HG03280 (cell line): Measurements from ENCODE around the gene GOLPH3L.
"Not testable (repeated sequence)": the region's sequence is repeated elsewhere in the genome, so short reads cannot be mapped to it uniquely, and the experiment has no call there.

Source experiments
- ATAC-seq: cut with Tn5 transposase; IDR thresholded peaks from one replicate; pipeline ENCODE4 v1.9.1; 2021; ENCODE audit warnings: mild to moderate bottlenecking, moderate library complexity; ENCODE audit not compliant: unreplicated experiment

GOLPH3L gene

DNA sequence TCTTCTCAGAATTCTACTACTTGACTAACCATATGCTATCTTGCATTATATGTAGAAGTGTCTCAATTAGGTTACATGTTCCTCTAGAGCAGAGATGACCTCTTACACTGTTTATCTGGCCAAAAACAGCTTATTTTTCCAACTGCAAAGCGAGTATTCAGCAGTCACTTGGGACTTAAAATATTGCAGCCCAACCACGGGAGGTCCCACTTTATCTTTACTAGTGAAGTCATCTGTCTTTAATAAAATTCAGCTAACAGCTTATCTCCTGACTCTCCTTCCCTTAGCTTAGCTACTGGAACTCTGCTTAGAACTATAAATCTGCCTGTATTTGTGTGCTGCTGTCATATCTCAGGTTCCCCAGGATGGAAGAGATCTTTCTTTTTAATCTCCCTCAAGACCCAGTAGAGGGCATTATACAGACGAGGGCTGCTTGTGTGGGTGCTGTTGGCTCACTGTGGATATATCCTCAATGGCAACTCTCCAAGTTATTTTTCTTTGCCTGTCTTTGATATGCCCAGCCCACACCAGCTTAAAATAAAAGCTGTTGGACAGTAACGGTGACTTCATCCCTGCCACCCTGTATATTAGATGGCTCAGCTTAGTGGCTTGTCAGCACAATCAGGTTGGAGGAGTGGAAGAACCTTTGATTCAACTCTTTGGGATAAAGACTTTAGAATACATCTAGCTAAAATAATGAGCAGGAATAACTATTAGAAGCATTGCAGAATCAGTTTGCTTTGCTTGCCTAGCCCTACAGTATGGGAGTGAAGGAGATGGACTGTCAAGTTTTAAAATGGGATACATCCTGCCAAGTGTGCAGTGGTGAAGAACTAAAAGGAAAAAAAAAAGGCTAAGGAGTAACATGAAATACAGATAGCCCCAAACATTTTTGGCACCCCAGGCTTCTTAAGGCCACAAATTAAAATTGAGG lies 77.1 kb downstream of the GOLPH3L start:
- no peak for ATAC-seq

DNA sequence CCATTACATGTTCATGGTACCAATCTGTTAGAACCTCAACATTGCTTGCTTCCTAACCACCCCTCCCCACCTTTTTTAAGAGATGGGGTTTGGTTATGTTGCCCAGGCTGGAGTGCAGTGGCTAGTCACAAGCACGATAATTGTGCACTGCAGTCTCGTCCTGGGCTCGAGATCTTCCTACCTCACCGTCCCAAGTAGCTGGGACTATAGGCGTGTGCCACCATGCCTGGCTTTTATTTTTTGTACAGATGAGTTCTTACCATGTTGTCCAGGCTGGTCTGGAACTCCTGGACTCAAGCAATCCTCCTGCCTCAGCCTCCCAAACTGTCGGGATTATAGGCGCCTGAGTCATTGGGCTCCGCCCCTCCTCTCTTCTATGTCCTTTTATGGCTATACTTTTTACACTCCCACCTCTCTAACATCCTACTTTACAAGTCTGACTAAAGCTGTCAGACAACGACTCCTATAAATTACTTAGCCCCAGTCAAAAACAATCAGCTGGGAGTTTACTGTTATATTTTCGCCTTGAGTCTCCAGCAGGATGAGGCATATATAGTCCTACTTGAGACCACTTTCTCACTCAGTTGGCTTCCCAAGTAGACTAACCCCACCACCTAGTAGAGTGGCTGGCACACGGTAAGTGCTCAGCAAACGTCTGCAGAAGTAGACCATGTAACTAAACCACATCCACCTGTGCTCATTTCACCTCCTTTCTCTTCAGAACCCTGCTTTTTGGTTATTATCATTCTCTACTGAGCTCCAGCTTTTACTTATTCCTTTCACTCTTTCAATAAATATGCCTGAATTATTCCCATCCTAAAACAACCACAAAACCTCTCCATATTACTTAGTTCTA lies 81.4 kb downstream of the GOLPH3L start:
- no peak for ATAC-seq

DNA sequence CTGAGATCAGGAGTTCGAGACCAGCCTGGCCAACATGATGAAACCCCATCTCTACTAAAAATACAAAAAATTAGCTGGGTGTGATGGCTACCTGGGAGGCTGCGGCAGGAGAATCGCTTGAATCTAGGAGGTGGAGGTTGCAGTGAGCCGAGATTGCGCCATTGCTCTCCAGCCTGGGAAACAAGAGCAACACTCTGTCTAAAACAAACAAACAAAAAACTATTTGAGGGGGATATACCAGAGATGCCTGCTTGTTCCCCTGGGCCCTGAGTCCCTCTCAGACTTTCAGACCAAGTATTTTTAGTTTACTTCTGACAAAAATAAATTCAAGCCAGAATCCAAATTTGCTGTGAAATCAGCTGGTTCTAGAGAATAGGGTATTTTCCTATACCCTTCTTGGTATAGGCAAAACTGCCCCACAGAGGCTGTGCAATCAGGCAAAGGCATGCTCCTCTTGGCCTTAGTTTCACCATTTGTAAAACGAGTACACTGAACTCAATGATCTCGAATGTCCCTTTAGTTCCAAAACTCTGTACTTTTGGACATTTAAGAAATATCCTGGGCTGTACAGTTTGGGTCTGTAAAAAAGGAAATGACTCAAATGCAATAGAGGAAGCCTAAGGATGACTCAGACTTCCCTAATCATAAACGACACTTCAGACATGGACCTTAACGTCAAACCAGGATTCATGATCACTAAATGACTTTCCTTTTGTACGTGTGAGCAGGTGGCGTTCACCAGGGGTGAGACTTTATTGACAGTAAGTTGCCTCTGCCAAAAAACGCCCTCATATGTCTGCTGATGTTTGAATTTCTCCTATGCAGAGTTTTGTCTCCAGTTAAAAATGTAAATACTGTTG lies 83.7 kb downstream of the GOLPH3L start:
- no peak for ATAC-seq

DNA sequence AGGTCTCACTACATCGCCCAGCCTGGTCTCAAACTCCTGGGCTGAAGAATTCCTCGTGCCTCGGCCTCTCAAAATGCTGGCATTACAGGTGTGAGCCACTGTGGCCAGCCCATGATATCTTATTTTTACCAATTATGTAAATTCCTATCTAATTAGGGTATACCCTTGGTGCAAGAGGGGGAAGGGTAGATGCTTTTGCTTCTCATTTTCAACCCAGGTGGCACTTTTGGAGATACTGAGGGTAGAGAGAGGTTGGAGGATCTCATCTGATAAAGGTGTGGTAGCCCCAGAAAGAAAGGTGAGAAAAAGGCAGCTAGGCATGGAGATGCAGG lies 85.0 kb downstream of the GOLPH3L start:
- ATAC-seq: no peak

DNA sequence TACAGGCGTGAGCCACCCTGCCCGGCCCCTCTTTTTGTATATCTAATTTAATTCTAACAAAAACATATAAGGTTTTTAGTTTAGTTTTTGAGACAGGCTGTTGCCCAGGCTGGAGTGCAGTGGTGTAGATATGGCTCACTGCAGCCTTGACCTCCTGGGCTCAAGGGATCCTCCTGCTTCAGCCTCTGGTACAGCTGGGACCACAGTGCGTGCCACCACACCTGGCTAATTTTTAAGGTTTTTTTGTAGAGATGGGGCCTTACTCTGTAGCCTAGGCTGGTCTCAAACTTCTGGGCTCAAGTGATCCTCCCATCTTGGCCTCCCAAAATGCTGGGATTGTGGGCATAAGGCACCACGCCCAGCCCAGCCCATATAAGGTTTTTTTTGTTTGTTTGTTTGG lies 86.4 kb downstream of the GOLPH3L start:
- ATAC-seq: no peak

DNA sequence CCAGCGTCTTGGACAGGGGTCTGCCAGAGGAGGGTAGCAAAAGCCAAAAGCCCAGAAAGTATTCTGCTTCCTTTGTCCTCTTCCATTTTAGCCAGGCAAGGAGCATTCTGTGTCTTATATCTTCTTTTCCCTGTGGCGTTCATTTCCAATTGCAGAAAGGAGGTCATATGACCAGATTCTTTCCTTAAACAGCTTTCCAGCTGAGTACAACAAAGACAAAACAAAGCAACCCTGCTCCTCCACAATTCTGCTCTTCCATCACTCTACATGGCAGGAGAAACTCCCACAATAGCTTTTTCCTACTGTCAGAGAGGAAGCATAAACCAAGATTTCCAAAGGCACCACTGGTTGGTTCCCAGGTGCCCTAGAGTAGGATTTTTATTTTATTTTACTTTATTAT lies 87.2 kb downstream of the GOLPH3L start:
- ATAC-seq: no peak

DNA sequence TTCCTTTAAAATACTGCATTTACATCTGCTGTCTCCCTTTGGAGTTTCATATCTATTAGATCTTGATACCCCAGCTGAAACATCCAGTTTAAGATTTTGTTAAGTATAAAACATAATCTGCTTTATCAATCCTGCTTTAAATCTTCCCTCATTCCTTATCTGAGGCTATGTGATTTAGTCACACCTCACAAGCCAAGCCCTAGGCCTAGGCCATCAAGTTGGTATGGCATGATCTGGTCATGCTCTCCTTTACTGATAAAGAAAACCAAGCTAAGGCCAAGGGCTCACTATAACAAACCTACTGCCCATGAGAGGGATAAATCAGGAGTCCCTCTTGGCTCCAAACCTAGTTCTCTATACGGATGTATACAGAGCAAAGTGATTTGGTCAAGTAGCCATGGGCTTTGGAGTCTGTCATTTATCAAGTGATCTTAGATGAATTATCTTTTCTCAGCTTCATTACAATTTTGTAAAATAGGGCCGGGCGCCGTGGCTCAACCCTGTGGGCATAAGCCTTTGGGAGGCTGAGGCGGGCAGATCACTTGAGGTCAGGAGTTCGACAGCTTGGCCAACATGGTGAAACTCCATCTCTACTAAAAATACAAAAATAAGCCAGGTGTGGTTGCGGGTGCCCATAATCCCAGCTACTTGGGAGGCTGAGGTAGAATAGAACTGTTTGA lies 90.4 kb downstream of the GOLPH3L start:
- no peak for ATAC-seq

DNA sequence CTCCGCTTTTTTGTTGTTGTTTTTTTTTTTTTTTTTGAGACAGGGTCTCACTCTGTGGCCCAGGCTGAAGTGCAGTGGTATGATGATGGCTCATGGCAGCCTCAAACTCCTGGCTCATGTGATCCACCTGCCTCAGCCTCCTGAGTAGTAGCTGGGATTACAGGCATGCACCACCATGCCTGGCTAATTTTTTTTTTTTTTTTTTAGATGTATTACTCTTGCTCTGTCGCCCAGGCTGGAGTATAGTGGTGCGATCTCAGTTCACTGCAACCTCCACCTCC lies 91.6 kb downstream of the GOLPH3L start:
- ATAC-seq: not testable (repeated sequence)

DNA sequence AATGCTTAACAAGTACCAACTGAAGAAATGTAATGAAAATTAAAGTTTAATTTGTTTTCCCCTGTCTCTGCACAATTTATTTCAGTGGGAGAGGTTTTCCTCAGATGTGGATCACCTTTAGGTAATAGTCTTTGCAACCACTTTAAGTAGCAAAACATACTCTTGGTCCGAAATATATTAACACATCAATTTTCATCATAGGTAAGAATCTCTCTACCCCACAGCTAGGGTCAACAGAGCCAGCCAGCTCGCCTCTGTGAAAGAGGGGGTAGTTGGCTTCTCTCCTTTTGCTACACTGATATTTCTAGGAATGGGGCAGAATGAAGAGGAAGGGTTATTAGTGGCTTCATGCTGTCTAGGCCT lies 92.7 kb downstream of the GOLPH3L start:
- ATAC-seq: no peak

DNA sequence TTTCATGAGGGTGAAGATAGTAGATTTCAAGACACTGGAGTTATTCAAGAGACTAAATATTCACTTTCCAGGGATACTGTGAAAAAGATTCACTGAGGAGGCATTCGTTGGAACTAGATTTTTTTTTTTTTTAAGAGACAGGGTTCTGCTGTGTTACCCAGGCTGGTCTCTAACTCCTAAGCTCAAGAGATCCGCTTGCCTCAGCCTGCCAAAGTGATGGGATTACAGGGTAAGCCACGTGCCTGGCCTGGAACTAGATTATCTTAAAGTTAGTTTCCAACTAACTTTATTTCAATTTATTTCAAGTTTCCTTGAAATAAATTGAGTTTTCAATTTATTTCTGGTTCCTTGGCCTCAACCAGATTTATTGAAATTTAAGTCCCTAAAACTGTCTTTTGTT lies 93.2 kb downstream of the GOLPH3L start:
- no peak for ATAC-seq

DNA sequence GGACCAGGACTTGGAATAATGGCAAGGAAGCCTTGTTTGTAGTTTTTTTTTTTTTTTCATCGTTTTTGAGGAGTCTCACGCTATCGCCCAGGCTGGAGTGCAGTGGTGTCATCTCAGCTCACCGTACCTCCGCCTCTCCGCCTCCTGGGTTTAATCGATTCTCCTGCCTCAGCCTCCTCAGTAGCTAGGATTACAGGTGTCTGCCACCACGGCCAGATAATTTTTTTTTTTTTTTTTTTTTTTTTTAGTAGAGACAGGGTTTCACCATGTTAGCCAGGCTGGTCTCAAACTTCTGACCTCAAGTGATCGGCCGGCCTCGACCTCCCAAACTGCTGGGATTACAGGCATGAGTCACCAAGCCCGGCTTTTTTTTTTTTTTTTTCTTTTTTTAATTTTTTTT lies 94.6 kb downstream of the GOLPH3L start:
- not testable (repeated sequence) for ATAC-seq

DNA sequence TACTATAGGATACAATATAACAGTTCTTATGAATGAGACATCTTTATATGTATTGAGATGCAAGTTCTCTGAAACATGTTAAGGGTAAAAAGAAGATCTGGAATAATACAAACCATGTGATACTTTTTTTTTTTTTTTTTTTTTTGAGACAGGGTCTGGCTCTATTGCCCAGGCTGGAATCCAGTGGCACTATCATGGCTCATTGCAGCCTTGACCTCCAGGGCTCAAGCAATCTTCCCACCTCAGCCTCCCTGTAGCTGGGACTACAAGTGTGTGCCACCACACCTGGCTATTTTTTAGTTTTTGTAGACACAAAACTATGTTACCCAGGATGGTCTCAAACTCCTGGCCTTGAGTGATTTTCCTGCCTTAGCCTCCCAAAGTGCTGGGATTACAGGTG lies 95.4 kb downstream of the GOLPH3L start:
- ATAC-seq: no peak

DNA sequence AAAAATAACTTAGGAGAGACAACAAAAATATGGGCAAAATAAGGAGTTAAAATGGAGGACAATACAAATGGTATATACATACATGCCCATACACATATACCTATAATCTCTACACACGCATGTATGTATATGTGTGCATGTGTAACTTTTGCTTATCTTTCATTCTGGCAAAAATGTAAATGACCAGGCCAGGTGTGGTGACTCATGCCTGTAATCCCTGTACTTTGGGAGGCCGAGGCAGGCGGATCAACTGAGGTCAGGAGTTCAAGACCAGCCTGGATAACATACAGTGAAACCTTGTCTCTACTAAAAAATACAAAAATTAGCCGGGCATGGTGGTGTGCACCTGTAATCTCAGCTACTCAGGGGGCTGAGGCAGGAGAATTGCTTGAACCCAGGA lies 98.6 kb downstream of the GOLPH3L start:
- not testable (repeated sequence) for ATAC-seq

DNA sequence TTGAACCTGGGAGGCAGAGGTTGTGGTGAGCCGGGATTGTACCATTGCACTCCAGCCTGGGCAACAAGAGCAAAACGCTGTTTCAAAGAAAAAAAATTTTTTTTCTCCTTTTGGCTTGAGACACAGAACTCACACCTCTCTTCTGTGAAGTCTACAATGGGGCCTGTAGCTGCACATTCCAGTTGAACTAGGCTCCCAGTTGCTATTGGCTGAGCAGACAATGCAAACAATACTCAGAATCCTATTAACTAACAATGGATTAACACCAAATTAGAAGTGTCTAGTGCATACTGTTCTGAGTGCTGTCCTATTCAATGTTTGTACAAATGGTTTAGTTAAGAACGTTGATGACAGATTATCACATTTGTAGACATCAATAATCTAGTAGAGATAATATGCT lies 100.0 kb downstream of the GOLPH3L start:
- ATAC-seq: no peak
